ENCODE data around the gene NOTCH3. TPM values are rescaled to one million over a fixed set of nuclear protein-coding genes. Genes with fewer than 3 reads are reported as not detected.

Gene NOTCH3
- total RNA-seq, 2 donors from 2014 or later, result 31.8 to 48.0 TPM

- Histone ChIP-seq H3K4me1 (replicated peaks) (no peaks in the 10 kb centered on the region), H3K27me3 (replicated peaks; ENCODE audit: insufficient read depth) (no peaks in the 10 kb centered on the region), H3K27ac (no peak overlapping the region), H3K36me3 (no peaks in the 10 kb centered on the region), H3K9me3 (no peaks in the 10 kb centered on the region), H3K4me3 (no peak overlapping the region)
- WGBS, result 83% methylated on average over 25 of the region's 25 CpGs
- no peak for TF ChIP-seq CTCF (IDR thresholded peaks at IDR 0.05)
- no peak for TF ChIP-seq POLR2AphosphoS5 (IDR thresholded peaks at IDR 0.05)
- TF ChIP-seq POLR2A (IDR thresholded peaks at IDR 0.05), result no peak
- intact Hi-C loops (cut with DNase I), result no loop called here
- DNase-seq (ENCODE audit: low spot score), result no peak
Measured at GRCh38 chr19:15141143-15141542, 59.7 kb downstream of the NOTCH3 start.

GRCh38 chr19:15138427-15138826, 62.4 kb downstream of the NOTCH3 start:
- H3K4me1 ChIP-seq (replicated peaks), result no peaks in the 10 kb centered on the region
- no peaks in the 10 kb centered on the region for H3K27me3 ChIP-seq (replicated peaks; ENCODE audit: insufficient read depth)
- TF ChIP-seq CTCF (IDR thresholded peaks at IDR 0.05) (no peak), POLR2A (IDR thresholded peaks at IDR 0.05) (no peak), POLR2AphosphoS5 (IDR thresholded peaks at IDR 0.05) (no peak)
- no peaks in the 10 kb centered on the region for H3K9me3 ChIP-seq
- H3K4me3 ChIP-seq, result no peak overlapping the region
- no peaks in the 10 kb centered on the region for H3K36me3 ChIP-seq
- H3K27ac ChIP-seq, result no peak overlapping the region
- WGBS, result 58% methylated on average over 1 of the region's 1 CpG
- intact Hi-C loops (cut with DNase I), result no loop called here
- no peak for DNase-seq (ENCODE audit: low spot score)

- DNase-seq (ENCODE audit: low spot score), result no peak
- TF ChIP-seq CTCF (IDR thresholded peaks at IDR 0.05) (no peak), POLR2A (IDR thresholded peaks at IDR 0.05) (no peak), POLR2AphosphoS5 (IDR thresholded peaks at IDR 0.05) (no peak)
- H3K36me3 ChIP-seq, result no peaks in the 10 kb centered on the region
- H3K9me3 ChIP-seq, result no peaks in the 10 kb centered on the region
- no peaks in the 10 kb centered on the region for H3K27me3 ChIP-seq (replicated peaks; ENCODE audit: insufficient read depth)
- H3K27ac ChIP-seq, result no peak overlapping the region
- no peak overlapping the region for H3K4me3 ChIP-seq
- intact Hi-C loops (cut with DNase I), result no loop called here
- H3K4me1 ChIP-seq (replicated peaks), result no peaks in the 10 kb centered on the region
Measured at GRCh38 chr19:15137777-15138176, 63.0 kb downstream of the NOTCH3 start.

GRCh38 chr19:15136234-15136954, 64.4 kb downstream of the NOTCH3 start:
- TF ChIP-seq POLR2A (IDR thresholded peaks at IDR 0.05), result no peak
- peak; percentile 50 for TF ChIP-seq POLR2AphosphoS5 (IDR thresholded peaks at IDR 0.05)
- DNase-seq (ENCODE audit: low spot score), result peak; percentile 52
- no peak overlapping the region for H3K4me3 ChIP-seq
- no peak overlapping the region for H3K27ac ChIP-seq
- H3K4me1 ChIP-seq (replicated peaks), result no peaks in the 10 kb centered on the region
- H3K36me3 ChIP-seq, result no peaks in the 10 kb centered on the region
- WGBS, result 42% methylated on average over 2 of the region's 2 CpGs
- no peaks in the 10 kb centered on the region for H3K9me3 ChIP-seq
- no peaks in the 10 kb centered on the region for H3K27me3 ChIP-seq (replicated peaks; ENCODE audit: insufficient read depth)
- intact Hi-C loops (cut with DNase I), result no loop called here

GRCh38 chr19:15129856-15130585, 70.8 kb downstream of the NOTCH3 start:
- Histone ChIP-seq H3K27me3 (replicated peaks; ENCODE audit: insufficient read depth) (no peaks in the 10 kb centered on the region), H3K4me1 (replicated peaks) (no peaks in the 10 kb centered on the region), H3K4me3 (no peak overlapping the region), H3K36me3 (no peaks in the 10 kb centered on the region), H3K9me3 (no peaks in the 10 kb centered on the region), H3K27ac (no peak overlapping the region)
- DNase-seq (ENCODE audit: low spot score), result peak; percentile 48
- TF ChIP-seq POLR2A (IDR thresholded peaks at IDR 0.05) (no peak), POLR2AphosphoS5 (IDR thresholded peaks at IDR 0.05) (peak; percentile 21), CTCF (IDR thresholded peaks at IDR 0.05) (peak in 1 of 4 experiments; percentile 20)
- WGBS, result 35% methylated on average over 16 of the region's 16 CpGs
- intact Hi-C loops (cut with DNase I), result no loop called here
